Fibroblast of peridontal ligament (primary cell): ENCODE results near the gene KSR1.
"Not testable (repeated sequence)": the region's sequence is repeated elsewhere in the genome, so short reads cannot be mapped to it uniquely, and the experiment has no call there.

Experiments used
- DNase-seq: peaks from one replicate; pipeline ENCODE4 v3.0.0-alpha.2; 2010; ENCODE audit errors: extremely low read depth

The KSR1 gene

DNA sequence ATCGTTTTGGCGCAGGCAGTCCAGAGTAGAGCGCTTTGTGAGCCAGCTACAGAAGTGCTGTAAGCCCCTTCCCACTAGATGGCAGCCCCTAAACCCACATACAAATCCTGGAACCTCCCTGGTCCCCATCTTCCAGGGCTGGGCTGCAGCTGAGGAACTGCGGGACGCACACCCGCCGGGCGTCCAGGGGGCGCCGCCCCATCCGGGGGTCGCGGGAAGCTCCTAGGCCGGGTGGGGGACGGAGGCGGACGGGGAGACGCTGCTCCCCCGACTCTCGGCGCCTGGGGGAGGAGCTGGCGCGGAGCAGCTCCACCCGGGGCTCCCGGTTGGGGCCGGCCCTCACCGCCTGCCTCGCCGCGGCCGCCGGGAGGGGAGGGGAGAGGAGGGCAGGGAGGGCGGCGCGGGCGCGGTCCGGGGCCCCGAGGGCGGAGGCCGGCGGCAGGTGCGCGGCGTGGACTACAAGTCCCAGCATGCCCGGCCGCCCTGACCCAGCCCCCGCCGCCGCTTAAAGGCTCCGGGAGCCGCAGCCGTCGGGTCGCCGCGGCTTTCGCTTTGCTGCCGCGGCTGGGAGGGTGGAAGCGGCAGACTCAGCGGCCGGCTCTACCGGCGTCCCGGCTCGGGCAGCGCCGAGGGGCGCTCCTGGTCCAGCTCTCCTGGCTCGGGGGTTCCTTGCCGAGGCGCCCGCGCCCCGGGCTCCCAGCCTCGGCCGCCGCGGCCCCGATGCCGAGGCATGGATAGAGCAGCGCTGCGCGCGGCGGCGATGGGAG is at the start of gene KSR1:
KSR1 (plus strand) TSS at position 535 of the 767 bp plus-strand sequence; CDS start at position 731, 196 bp downstream.
- DNase-seq: peak; percentile 40

DNA sequence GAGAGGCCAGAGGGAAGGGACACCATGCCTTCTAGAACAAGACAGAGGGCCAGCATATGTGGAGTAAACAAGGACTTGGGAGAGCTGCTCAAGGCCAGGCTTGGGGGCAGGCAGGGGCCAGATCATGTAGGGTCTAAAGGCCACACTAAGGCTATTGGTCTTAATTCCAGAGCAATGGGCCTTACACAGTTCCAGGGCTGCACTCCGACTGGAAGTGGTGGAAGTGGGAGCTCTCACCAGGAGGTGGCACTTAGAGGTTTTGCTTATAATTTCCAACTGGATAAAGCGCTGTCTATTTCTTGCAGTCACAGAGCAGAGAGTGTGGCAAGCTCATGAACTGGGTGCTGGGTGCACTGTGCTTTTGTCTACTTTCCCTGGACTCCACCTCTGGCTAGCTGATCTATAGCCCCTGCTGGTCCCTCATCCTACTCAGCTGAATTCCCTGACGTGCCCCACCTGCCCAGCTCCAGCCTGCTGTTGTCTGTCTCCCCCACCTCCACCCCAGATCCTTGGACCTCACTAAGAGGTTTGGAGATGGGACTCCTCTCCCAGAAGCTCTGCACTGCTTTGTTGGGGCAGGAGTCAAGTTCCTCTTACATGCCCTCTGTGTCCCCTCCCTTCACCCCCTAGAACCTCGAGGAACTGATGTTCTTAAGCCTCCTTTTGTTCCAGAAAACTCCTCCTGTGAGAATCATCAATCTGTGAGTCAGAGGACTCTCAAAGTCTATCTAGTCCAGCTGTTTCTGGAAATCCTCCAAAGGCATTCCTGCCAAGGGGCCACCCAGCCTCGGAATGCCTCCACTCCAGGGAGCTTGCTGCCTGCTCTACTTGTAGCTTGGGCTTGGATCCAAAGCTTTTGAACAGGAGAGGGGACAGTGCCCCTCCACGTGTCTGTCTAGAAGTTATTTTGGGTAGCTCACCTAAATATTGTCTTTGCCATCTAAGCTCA is 48.1 kb upstream of the KSR1 start:
- peak; percentile 53 for DNase-seq

DNA sequence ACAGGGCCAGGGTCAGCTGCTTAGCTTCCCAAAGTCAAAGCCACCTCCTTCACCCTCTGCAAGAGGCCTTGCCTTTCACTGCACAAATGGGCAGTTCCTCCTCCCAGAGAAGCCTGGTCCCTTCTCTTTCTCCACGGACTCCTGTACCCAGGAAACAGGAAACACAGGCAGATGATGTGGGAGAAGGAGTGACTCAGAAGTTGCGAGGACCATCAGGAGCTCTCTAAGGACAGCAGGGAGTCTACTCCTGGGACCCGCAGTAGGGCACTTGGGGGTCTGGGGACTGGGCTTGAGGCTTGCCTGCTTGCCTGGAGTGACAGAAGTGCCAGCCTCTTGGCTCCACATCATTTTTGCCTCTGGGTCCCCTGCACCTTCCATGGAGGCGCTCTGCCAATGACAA is 47.4 kb upstream of the KSR1 start:
- no peak for DNase-seq

DNA sequence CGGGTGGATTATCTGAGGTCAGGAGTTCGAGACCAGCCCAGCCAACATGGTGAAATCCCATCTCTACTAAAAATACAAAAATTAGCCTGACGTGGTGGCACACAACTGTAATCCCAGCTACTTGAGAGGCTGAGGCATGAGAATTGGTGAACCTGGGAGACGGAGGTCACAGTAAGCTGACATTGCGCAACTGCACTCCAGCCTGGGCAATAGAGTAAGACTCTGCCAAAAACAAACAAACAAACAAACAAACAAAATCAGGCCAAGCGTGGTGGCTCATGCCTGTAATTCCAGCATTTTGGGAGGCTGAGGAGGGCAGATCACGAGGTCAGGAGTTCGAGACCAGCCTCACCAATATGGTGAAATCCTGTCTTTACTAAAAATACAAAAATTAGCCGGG is 44.1 kb upstream of the KSR1 start:
- DNase-seq: not testable (repeated sequence)

DNA sequence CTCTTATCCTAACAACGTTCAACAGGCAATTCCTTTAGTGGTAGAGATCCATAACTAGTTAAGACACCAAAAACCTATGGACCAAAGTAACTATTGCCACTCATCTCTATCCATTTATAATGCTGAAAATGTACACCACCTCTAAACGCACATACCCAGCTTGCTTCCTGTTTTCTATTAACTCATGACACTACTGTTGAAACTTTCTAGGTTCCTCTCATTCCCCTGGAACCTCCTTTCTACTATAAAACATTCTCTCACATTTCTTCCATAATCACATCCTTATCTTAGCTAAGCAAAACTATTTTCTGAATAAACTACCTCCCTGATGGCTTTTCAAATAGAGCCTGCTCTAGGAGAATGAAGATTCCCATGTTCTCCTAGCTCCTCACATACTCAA is 42.9 kb upstream of the KSR1 start:
- no peak for DNase-seq

DNA sequence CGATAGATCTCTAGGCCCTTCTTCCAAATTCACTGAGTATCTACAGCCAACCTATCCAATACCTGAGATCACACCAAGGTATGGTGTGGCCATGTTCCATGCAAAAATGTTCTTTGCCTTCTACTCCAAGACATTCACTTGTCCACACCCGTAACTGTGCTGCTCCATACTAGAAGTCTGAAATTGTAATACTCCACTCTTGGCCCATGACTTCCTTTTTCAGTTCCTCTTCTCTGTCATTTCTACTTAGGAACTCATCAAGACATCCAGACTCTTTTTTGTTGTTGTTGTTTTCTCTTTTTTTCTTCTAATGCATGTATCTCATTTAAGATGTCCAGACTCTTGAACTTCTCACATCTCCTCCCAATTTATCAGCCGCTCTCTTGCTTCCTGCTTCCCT is 42.5 kb upstream of the KSR1 start:
- DNase-seq: no peak

DNA sequence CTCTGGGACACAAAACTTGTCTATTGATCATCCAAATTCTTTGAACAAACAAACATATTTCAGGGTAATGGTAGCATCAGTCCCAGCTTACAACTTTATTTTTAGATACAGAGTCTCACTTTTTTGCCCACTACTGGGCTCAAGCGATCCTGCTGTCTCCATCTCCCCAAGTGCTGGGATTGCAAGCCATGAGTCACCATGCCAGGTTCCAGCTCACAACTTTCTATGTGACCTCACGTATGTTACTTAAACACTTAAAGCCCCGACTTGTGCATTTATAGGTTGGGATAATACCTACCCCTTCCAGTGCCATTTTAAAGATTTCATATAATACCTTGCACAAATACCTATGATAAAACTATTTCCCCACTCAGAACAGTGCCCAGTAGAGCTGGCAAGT is 42.0 kb upstream of the KSR1 start:
- no peak for DNase-seq

DNA sequence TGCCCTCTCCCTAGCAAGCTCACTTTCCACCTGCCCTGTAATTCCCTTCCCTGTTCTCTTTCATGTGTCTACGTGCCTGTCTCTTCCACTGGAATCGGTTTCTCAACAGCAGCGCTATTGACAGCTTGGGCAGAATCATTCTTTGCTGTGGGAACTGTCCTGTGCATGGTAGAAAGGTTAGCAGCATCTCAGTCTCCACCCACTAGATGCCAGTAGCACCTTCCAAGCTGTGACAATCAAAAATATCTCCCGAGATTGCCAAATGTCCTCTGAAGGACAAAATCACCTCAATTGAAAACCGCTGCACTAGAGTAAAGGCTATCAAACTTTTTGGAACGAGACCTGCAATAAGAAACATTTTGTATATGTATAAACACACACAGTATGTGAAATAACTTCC is 41.6 kb upstream of the KSR1 start:
- no peak for DNase-seq

DNA sequence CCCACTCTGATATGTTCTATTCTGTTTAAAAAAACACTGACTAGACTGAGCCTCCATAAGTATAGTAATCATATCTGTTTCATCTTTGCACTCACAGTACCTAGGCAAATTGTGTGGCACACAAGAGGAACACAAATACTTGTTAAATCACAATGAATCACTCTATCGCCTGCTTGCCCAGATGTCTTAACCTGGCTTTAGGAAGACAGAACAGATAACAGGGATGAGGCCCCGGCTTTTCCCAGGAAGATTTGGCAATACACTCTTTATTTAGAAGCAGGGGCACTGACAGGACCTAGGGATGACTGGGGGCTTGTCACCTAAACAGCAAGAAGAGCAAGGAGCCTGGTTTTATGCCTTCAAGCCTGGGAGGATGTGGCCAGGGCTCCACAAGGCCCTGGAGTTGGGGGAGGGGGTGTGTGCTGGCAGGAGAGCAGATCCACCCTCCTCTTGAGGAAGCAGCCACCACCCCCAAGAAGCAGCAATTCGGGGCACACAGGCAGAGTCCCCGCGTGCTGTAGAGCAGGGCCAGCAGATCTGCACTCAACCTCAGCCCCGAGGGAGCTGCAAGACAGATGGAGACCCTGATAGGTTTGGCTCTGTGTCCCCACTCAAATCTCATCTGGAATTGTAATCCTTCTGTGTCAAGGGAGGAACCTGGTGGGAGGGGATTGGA is 41.0 kb upstream of the KSR1 start:
- no peak for DNase-seq

DNA sequence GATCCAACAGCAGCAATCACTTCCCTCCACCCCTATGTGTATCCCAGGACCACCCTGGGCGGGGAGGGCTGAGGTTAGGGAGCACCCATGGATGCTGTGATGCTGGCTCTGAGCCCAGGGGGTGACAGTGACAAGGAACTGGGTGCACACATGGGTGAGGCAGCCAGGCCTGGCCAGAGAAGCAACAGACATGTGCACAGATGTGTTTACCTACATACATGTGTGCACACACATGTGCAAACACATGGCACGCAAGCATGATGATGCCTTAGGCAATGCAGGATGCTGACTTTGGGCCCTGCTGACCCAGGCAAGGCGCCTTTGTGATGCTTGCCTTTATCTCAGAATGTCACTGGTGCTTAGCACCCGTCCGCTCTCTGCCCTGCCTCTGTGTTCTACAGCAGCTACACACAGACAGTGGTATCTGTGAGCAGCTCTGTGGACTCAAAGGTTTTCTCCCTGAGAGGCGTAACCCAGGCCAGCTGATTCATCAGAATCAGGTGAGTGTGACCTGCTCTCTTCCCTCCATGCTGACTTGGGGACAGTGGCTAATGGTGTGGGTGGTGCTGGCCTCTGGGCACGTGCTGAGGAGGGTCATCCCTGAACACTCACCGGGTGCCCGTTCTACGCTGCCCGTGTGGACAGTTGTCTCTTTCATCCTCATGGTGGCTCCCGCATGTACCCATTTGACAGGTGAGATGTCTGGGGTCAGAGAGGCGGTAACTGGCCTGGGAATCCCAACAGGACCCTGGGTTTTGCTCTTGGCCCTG is 38.5 kb upstream of the KSR1 start:
- no peak for DNase-seq

DNA sequence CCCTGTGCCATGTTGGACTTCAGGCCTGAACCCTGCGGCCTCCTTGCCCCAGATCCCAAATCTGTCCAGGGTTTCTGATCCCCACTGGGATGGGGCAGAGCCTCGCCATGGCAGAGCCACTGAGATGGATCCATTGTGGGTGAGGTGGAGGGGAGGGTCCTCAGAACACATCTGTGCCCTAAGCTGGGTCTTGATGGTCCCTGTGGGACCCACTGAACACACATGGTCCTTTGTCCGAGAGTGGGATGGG is 38.0 kb upstream of the KSR1 start:
- no peak for DNase-seq

DNA sequence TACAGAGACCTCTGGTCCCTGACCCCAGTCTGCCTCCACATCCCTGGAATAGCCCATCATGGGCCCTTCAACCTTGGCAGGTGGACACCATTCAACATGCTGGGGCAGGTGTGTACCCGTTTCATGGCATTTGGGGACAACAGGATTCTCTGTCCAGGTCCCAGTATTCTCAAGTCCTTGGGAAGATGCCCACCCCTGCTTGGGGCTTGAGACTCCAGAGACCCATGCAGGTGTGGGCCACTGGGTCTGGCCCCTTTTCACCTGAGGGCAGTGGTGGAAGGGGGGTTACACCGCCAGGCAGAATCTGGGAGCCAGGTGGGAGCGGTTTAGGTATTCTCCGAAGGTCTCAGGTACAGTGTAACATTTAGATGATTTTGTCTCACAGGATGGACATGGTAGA is 37.1 kb upstream of the KSR1 start:
- no peak for DNase-seq

DNA sequence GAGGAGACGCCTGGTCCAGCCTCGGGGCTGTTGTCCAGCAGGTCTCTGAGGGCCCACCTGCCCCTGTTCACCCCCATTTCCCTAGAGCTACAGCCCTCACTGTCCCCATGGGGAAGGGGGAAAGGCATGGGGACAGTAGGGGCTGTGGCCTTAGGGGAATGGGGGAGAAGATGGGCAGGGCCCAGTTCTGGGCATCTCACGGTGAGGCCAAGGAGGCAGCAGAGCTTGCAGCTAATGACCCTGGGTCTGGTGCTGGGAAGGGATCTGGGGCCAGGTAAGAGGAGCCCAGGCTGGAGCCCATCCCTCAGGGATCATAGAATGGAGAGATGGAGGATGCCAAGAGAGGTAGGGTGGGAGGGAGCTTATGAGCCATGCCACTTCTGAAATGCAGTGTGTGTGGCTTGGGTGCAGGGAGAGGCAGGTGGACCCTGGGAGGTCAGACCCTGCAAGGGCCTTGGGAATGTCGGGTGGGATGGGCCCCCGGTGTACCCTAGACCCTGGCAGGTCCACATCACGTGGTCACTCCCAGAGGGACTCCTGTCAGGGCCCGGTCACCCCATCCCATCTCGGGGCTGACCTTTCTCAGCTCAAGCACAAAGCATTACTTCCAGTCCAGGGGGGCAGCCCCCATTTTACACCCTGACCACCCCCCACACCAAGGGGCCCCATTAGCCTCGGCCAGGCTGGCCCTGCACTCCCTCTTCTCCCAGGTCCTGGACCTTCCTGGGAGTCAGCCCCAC is 35.9 kb upstream of the KSR1 start:
- DNase-seq: no peak

DNA sequence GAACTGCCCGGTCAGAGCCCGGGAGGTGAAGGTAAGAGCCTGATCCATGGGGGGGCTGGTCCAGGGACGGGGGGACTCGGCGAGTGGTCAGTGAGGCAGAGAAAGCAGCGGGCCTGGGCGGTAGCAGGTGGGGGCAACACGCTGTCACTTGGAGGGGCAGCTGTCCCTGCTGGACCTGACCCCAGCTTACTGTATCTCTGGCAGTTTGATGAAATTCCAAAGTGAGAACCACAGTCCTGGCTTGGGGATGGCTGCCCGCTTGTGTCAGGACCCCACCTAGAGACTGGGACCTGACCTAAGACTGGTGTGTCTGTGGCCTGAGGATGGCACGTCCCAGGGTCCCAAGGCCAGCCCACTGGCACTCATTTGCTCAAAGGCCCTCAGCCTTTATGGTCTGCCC is 35.1 kb upstream of the KSR1 start:
- no peak for DNase-seq

DNA sequence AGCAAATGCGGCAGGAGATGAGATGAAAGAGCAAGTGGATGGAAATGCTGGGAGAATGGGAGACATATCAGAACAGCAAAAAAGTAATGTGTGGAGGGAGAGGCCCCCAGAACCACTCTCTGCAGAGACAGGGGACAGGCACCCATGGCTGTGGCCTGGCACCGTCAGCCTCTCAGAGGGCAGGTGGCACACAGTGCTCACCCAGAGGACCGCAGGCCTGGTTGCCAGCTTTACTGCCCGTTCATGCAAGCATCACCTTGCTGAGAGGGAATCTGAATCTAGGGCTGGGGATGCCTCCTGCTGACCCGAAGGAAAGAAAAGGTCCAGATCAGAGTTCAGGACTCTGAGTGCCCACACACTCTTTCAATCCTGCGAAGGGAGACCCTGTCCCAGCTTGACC is 34.6 kb upstream of the KSR1 start:
- DNase-seq: not testable (repeated sequence)

DNA sequence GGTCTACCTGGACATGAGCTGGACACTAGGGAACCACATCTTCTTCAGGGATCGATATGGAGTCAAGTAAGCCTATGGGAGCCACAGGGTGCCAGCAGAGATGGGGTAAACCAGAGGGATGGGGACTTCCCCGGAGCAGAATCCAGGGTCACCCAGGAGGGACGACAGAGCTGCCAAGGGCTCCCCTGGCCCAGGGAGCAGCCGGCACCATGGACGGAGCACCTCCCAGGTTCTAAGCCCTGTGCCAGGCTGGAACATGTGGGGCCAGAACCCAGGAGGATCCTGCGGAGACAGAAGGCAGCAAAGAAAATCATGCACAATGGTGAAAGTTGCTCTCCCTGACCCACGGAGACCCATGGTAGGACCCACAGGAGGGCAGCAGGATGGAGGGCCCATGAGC is 33.6 kb upstream of the KSR1 start:
- DNase-seq: no peak

DNA sequence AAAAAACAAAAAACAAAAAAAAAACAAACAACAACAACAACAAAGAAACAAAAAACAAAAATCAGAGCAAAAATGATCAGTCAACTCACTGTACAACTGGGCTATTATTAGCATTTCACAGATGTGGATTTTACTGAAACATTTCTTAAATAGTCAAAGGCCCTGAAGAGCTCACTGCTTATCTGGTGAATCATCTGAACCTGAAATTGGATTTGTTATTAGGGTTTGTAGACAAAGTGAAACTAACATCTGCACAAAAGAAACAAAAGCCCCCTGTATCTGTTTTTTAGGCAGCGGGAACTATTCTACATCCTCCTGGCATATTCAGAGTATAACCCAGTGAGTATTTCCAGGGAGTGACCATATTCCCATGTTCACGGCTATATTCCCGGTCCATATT is 32.6 kb upstream of the KSR1 start:
- DNase-seq: no peak

DNA sequence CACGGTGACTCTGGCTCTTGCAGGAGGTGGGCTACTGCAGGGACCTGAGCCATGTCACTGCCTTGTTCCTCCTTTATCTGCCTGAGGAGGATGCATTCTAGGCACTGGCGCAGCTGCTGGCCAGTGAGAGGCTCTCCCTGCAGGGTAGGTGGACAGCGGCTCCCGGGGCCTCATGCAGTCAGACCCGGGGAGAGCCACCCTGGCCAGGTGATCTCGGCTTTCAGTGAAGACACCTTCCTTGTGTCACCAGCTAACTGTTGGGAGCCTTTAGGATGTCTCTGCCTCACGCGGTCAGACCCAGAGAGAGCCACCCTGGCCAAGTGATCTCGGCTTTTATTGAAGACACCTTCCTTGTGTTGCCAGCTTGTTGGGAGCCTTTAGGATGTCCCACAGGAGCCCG is 31.7 kb upstream of the KSR1 start:
- DNase-seq: no peak

DNA sequence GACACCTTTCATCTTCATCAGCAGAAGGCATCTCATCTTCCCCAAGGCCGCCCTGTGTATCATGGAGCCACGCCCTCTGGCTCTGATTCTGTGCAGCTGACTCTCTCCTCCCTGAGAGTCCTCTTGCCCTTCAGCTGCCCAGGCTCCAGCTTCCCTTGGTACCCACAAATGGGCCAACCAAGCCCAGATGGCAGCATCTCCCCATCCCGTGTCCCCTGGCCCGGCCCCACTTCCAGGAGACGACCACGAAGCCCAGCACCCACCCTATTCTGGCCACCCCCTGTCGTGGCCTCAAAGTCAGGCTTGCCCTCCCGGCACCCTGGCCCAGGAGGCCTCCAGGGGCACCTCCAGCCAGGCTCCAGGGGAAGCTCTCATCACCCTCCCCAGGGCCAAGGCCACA is 31.3 kb upstream of the KSR1 start:
- no peak for DNase-seq

DNA sequence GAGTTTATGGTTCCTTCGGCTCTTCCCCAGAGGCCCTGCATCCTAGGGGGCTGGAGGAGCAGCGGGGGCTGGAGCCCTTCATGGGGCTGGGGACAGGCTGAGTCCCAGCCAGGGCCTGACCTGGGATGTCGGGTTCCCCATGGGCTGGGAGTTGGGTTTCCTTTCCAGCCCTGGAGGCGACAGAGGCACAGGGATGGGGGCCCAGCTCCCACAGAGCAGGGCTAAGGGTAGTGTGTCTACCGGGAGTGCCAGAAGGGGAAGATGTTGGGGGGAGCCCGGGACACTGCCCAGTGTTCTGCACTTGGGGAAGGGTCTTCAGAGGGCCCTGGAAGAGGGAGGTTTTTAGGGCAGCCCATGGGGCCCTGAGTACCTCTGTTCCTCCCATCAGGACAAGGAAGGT is 30.7 kb upstream of the KSR1 start:
- DNase-seq: not testable (repeated sequence)

DNA sequence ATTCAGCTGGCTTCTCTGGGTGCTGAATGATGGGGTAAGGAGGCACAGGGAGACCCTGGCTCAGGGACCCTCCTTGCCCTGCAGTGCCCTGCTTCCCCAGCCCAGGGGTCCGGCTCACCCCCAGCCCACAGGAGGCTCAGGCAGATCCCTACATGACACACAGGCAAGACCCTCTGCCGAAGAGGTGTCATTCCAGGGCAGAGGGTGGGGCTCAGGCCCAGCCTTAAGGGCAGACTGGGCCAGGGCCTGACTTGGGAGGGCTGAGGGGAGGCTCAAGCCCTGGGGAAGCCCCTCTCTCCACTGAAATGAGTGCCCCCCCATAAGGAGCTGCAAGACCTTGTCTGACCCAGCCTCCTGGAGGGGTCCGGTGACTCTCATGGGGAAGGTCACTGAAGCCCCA is 30.3 kb upstream of the KSR1 start:
- no peak for DNase-seq
